GM18511 (cell line): ENCODE measurements around the gene COL8A2.

Experiments used
- ATAC-seq: cut with Tn5 transposase; IDR thresholded peaks from one replicate; pipeline ENCODE4 v1.9.1; 2021; ENCODE audit warnings: mild to moderate bottlenecking, moderate library complexity; ENCODE audit not compliant: unreplicated experiment

The COL8A2 gene

GRCh38 chr1:36157973-36158826 lies 33.2 kb upstream of the COL8A2 start:
- ATAC-seq = no peak

GRCh38 chr1:36157115-36157903 lies 32.3 kb upstream of the COL8A2 start:
- no peak for ATAC-seq

- peak; percentile 34 for ATAC-seq
Observed at GRCh38 chr1:36156329-36157114, 31.5 kb upstream of the COL8A2 start.

- peak; percentile 66 for ATAC-seq
Observed at GRCh38 chr1:36155408-36156328, 30.6 kb upstream of the COL8A2 start, which contains the start of gene MAP7D1. Gene MAP7D1 (plus strand): TSS chr1:36156160. CDS start chr1:36156418, 258 bp downstream.

GRCh38 chr1:36154765-36155407 lies 29.9 kb upstream of the COL8A2 start:
- ATAC-seq = no peak

GRCh38 chr1:36154335-36154734 lies 29.3 kb upstream of the COL8A2 start:
- ATAC-seq = no peak

GRCh38 chr1:36153476-36153875 lies 28.5 kb upstream of the COL8A2 start:
- ATAC-seq = no peak

GRCh38 chr1:36151845-36152203 lies 26.8 kb upstream of the COL8A2 start:
- no peak for ATAC-seq

- ATAC-seq = no peak
Observed at GRCh38 chr1:36151134-36151844, 26.3 kb upstream of the COL8A2 start.

GRCh38 chr1:36150296-36151133 lies 25.5 kb upstream of the COL8A2 start:
- ATAC-seq = peak; percentile 57

- no peak for ATAC-seq
Observed at GRCh38 chr1:36149973-36150295, 24.9 kb upstream of the COL8A2 start.

GRCh38 chr1:36149237-36149972 lies 24.4 kb upstream of the COL8A2 start, which contains the start of gene TRAPPC3:
Gene TRAPPC3 (minus strand): TSS chr1:36149486. CDS start chr1:36149378, 108 bp downstream.
- ATAC-seq = peak; percentile 88

GRCh38 chr1:36148821-36149236 lies 23.8 kb upstream of the COL8A2 start:
- ATAC-seq = no peak

GRCh38 chr1:36144413-36144812 lies 19.4 kb upstream of the COL8A2 start:
- no peak for ATAC-seq

GRCh38 chr1:36143424-36143823 lies 18.4 kb upstream of the COL8A2 start:
- no peak for ATAC-seq

- no peak for ATAC-seq
Observed at GRCh38 chr1:36142121-36142520, 17.1 kb upstream of the COL8A2 start.

GRCh38 chr1:36139521-36139920 lies 14.5 kb upstream of the COL8A2 start:
- ATAC-seq = no peak
